NT2/D1 (cell line): ENCODE results near the gene MYPN.

Experiments used
- DNase-seq: peaks from one replicate; pipeline ENCODE4 v3.0.0-alpha.2; 2011; ENCODE audit warnings: low read depth, low spot score
- H3K27me3 ChIP-seq: 2 replicates; pipeline ENCODE4 v1.6.0; 2011; ENCODE audit warnings: mild to moderate bottlenecking; ENCODE audit not compliant: insufficient read length, insufficient read depth
- H3K36me3 ChIP-seq: 2 replicates; pipeline ENCODE4 v1.6.1; 2011; ENCODE audit warnings: mild to moderate bottlenecking, low read length, mixed read lengths; ENCODE audit not compliant: insufficient read depth, insufficient read length
- H3K4me1 ChIP-seq: 2 replicates; pipeline ENCODE4 v1.5.1; 2011; ENCODE audit not compliant: insufficient read depth, insufficient read length
- H3K4me3 ChIP-seq: 2 replicates; pipeline ENCODE4 v1.5.1; 2011; ENCODE audit warnings: low read depth; ENCODE audit not compliant: insufficient read length
- H3K9ac ChIP-seq: 2 replicates; pipeline ENCODE4 v1.6.0; 2011; ENCODE audit warnings: low read depth; ENCODE audit not compliant: insufficient read length
- H3K9me3 ChIP-seq: 2 replicates; pipeline ENCODE4 v1.5.1; 2011; ENCODE audit warnings: mild to moderate bottlenecking, low read length; ENCODE audit not compliant: insufficient read depth
- SUZ12 ChIP-seq: IDR thresholded peaks from 2 replicates; pipeline ENCODE4 v1.6.1; 2011; ENCODE audit not compliant: insufficient read length, insufficient read depth; ENCODE audit errors: extremely low read depth
- YY1 ChIP-seq: IDR thresholded peaks from 2 replicates; pipeline ENCODE4 v1.6.1; 2011; ENCODE audit not compliant: insufficient read length, insufficient read depth
- ZNF274 ChIP-seq: IDR thresholded peaks from 2 replicates; pipeline ENCODE4 v1.6.1; 2011; ENCODE audit warnings: mild to moderate bottlenecking, low read depth, low read length

MYPN gene

DNA sequence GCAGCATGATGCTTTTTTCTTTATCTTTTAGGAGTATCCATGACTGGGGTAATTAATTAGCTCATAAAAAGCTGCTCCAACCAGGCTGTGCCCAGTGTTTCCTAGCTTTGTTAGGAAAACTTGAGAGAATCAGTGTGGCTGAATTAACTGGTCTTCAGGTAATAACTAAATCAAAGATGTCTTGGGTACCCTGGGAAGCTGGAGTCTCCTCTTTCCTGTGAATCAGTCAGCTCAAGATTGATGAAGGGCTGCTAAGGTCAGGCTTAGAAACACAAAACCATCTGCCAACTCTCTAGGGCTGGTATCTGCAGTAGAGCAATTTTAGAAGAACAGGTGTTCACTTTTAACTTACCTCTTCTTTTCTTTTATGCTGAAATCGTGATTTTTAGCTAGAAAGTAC, 144.1 kb downstream of the MYPN start:
- Histone ChIP-seq H3K9ac (no peak overlapping the region), H3K4me3 (no peak overlapping the region), H3K27me3 (peaks cover 28% of the 10 kb centered on the region), H3K9me3 (no peaks in the 10 kb centered on the region), H3K36me3 (no peaks in the 10 kb centered on the region), H3K4me1 (no peaks in the 10 kb centered on the region)
- DNase-seq = no peak
- no peak for TF ChIP-seq YY1
- TF ChIP-seq SUZ12 = no peak
- no peak for TF ChIP-seq ZNF274

DNA sequence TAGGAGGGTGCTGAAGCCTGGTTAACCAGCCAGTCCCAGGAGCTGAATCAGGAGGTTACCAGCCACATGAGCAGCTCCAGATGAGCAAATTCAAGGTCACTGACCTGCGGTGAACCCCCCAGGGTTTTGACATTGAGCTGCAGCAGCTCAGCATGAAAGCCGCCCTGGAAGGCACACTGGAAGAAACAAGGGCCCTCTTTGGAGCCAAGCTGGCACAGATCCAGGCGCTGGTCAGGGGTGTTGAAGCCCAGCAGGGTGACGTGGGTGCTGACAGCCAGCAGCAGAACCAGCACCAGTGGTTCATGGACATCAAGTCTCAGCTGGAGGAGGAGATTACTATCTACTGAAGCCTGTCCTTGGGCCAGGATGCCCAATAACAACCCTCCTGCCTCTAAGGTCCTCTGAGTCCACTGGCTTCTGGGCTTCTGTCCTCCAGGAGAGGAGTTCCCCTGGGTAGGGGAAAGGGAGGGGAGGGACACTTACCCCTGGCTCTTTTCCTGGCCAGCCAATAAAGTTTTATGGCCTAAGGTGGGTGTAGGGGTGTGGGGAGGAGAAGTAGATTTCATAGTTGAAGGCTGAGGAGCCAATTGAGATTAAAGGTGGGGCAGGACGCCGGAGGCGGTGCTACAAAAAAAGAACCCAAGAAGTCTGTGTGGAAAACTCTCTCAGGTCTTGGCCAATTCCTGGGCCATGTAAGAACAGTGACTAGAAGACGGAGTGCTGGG, 152.0 kb downstream of the MYPN start:
- H3K4me3 ChIP-seq = no peak overlapping the region
- no peaks in the 10 kb centered on the region for H3K36me3 ChIP-seq
- H3K4me1 ChIP-seq = no peaks in the 10 kb centered on the region
- no peak for DNase-seq
- H3K9me3 ChIP-seq = no peaks in the 10 kb centered on the region
- no peak overlapping the region for H3K9ac ChIP-seq
- H3K27me3 ChIP-seq = no peaks in the 10 kb centered on the region
- TF ChIP-seq YY1 (no peak), ZNF274 (no peak), SUZ12 (no peak)
